Measurements from ENCODE around the gene MPRIP. TPM values are rescaled to one million over a fixed set of nuclear protein-coding genes. Genes with fewer than 3 reads are reported as not detected.

MPRIP gene
- total and polyA plus RNA-seq, 4 donors = 87.7 to 186 (median 162) TPM

DNA sequence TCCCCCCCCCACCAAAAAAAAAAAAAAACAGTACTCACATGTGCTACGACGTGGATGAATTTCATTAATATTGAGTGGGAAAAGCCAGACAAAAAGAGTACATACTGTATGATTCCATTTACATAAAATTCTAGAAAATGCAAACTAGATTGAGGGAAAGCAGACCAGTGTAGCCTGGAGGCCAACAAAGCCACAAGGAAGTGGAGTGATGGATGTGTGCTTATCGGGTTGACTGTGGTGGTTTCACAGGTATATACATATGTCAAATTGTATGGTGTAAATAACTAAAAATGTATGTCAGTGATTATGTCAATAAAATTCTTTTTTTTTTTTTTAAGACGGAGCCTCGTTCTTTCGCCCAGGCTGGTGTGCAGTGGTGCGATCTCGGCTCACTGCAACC lies 165.7 kb downstream of the MPRIP start:
- no peak overlapping the region for H3K27ac ChIP-seq (ENCODE audit: low read depth, low read length)
- H3K4me3 ChIP-seq (ENCODE audit: low read depth, low read length) = no peak overlapping the region
- no peaks in the 10 kb centered on the region for H3K27me3 ChIP-seq (ENCODE audit: control insufficient read depth, insufficient read depth, low read length)
- WGBS (ENCODE audit: insufficient coverage) = 100% methylated on average over 5 of the region's 8 CpGs
- no peaks in the 10 kb centered on the region for H3K9me3 ChIP-seq (ENCODE audit: control insufficient read depth, insufficient read depth, low read length)
- peaks cover 30% of the 10 kb centered on the region for H3K36me3 ChIP-seq (ENCODE audit: control insufficient read depth, insufficient read depth, low read length)
- H3K4me1 ChIP-seq (ENCODE audit: control insufficient read depth, insufficient read depth, low read length) = peaks cover 28% of the 10 kb centered on the region
- DNase-seq (ENCODE audit: low read depth in 4 of 6, low spot score in 6 of 6) = no peak

DNA sequence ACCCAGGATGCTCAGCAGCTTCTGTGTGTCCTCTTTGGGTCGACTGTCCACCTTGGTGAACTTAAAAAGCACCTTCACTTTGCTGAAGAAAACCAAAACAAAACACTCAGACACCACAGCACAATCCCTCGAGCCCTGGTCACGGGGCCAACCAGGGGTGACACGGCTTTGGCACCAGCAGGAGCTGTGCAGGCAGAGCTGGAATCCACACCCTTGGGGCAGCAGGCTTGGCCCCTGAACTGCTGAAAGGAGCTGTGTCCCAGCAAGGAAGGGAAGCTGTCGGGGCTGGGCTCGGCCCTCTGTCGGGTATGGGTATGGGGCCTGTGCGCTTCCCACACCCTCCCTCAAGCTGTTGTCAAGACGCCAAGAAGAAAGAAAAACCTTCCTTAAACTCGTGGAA lies 171.5 kb downstream of the MPRIP start:
- H3K9me3 ChIP-seq (ENCODE audit: control insufficient read depth, insufficient read depth, low read length) = no peaks in the 10 kb centered on the region
- no peak overlapping the region for H3K4me3 ChIP-seq (ENCODE audit: low read depth, low read length)
- H3K27me3 ChIP-seq (ENCODE audit: control insufficient read depth, insufficient read depth, low read length) = no peaks in the 10 kb centered on the region
- H3K4me1 ChIP-seq (ENCODE audit: control insufficient read depth, insufficient read depth, low read length) = no peaks in the 10 kb centered on the region
- DNase-seq (ENCODE audit: low read depth in 4 of 6, low spot score in 6 of 6) = no peak
- WGBS (ENCODE audit: insufficient coverage) = 94% methylated on average over 4 of the region's 10 CpGs
- peaks cover 79% of the 10 kb centered on the region for H3K36me3 ChIP-seq (ENCODE audit: control insufficient read depth, insufficient read depth, low read length)
- H3K27ac ChIP-seq (ENCODE audit: low read depth, low read length) = no peak overlapping the region

DNA sequence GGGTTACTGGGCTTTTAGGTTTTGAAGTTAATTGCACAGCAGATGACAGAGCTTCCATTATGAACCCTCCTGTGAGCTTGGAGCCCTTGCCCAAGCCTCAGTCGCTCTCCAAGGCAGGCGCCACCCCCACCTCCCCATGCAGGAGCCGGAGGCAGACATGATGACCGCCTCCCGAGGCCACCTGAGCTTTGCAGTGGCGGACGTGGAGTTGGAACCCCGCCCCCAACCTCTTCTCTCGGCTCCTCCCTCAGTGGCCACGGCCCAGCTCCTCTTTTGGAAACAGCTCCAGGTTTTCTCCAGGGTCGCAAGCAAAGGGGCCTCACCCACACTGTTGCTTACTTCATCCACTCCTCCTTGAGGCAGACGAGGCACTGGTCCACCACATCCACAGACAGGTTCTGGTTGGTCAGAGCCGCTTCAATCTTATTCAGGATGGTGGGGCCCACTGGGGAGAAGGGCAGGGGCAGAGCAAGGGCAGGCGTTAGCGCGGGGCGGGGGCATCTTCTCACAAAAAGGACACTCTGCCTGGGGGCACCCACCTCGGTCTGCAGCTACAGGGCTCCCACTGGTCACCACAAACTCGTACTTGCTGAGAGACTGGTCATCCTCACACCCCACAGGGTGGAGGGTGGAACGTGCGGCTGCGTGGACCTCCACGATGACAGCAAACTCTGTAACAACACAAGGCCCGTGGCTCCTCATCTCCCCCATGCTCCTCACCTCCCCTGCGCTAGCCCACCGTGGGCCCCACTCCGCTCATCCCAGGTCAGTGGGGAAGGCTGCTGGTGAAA lies 172.6 kb downstream of the MPRIP start:
- 85% methylated on average over 16 of the region's 27 CpGs for WGBS (ENCODE audit: insufficient coverage)
- Histone ChIP-seq H3K9me3 (ENCODE audit: control insufficient read depth, insufficient read depth, low read length) (no peaks in the 10 kb centered on the region), H3K27ac (ENCODE audit: low read depth, low read length) (no peak overlapping the region), H3K4me3 (ENCODE audit: low read depth, low read length) (no peak overlapping the region), H3K36me3 (ENCODE audit: control insufficient read depth, insufficient read depth, low read length) (peaks cover 90% of the 10 kb centered on the region), H3K4me1 (ENCODE audit: control insufficient read depth, insufficient read depth, low read length) (no peaks in the 10 kb centered on the region), H3K27me3 (ENCODE audit: control insufficient read depth, insufficient read depth, low read length) (no peaks in the 10 kb centered on the region)
- DNase-seq (ENCODE audit: low read depth in 4 of 6, low spot score in 6 of 6) = no peak

DNA sequence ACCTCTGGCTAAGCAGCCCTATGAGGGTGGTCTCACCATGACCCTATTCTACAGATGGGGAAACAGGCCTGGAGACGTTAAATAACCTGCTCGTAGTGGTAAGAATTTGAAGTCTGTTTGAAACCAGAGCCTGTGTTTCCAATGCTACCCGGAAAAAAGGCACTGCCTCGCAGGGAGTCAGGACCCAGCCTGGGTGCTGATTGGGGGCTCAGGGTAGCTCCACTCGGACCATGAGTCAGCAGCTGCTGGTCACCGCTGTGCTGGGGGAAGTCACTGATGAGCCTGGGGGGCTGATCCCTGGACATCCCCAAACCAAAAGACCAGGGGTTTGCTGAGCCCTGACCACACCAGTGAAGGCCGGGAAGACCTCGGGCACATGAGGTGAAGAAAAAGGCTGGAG lies 173.3 kb downstream of the MPRIP start:
- no peak overlapping the region for H3K4me3 ChIP-seq (ENCODE audit: low read depth, low read length)
- H3K4me1 ChIP-seq (ENCODE audit: control insufficient read depth, insufficient read depth, low read length) = no peaks in the 10 kb centered on the region
- H3K36me3 ChIP-seq (ENCODE audit: control insufficient read depth, insufficient read depth, low read length) = peaks cover 95% of the 10 kb centered on the region
- no peaks in the 10 kb centered on the region for H3K9me3 ChIP-seq (ENCODE audit: control insufficient read depth, insufficient read depth, low read length)
- no peaks in the 10 kb centered on the region for H3K27me3 ChIP-seq (ENCODE audit: control insufficient read depth, insufficient read depth, low read length)
- 97% methylated on average over 6 of the region's 8 CpGs for WGBS (ENCODE audit: insufficient coverage)
- no peak overlapping the region for H3K27ac ChIP-seq (ENCODE audit: low read depth, low read length)
- no peak for DNase-seq (ENCODE audit: low read depth in 4 of 6, low spot score in 6 of 6)

DNA sequence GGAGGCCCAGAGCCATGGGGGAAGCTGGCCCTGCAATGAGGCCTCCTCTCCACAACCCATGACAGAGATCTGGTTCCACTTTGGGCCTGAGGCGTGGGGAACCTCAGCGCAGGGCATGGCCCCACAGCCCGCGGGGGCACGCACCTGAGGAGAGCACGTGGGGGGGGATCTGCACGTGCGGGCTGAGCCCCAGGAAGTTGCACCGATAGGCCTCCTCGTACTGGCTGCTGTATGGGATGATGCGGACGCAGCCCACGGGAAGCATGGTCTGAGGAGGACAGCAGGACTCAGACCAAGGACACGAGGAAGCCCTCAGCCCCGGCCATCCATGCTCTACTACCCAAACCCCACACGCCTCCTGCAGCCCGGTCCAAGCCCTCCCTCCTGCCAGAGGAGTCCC lies 174.0 kb downstream of the MPRIP start:
- Histone ChIP-seq H3K36me3 (ENCODE audit: control insufficient read depth, insufficient read depth, low read length) (peaks cover 95% of the 10 kb centered on the region), H3K27me3 (ENCODE audit: control insufficient read depth, insufficient read depth, low read length) (no peaks in the 10 kb centered on the region), H3K9me3 (ENCODE audit: control insufficient read depth, insufficient read depth, low read length) (no peaks in the 10 kb centered on the region), H3K4me3 (ENCODE audit: low read depth, low read length) (no peak overlapping the region), H3K4me1 (ENCODE audit: control insufficient read depth, insufficient read depth, low read length) (no peaks in the 10 kb centered on the region), H3K27ac (ENCODE audit: low read depth, low read length) (no peak overlapping the region)
- WGBS (ENCODE audit: insufficient coverage) = 96% methylated on average over 13 of the region's 17 CpGs
- no peak for DNase-seq (ENCODE audit: low read depth in 4 of 6, low spot score in 6 of 6)

DNA sequence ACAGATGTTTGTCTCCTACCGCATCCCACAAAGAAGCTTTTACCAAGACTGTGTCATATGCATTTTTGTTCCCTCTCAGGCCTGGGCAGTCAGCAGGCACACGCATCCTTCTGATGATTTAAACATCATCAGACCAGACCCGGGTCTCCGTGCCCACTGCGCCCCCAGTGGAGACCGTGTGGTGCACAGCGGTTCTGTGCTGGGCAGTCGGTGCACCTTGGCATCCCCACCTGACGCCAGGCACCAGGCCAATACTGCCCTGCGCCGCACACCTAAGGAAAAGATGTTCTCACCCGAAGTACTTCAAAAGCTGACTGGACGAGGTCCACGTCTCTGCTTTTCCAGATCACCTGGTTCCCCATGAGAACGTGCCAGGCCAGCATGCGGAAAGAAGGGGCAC lies 174.5 kb downstream of the MPRIP start:
- no peaks in the 10 kb centered on the region for H3K27me3 ChIP-seq (ENCODE audit: control insufficient read depth, insufficient read depth, low read length)
- no peak overlapping the region for H3K4me3 ChIP-seq (ENCODE audit: low read depth, low read length)
- 89% methylated on average over 16 of the region's 16 CpGs for WGBS (ENCODE audit: insufficient coverage)
- H3K4me1 ChIP-seq (ENCODE audit: control insufficient read depth, insufficient read depth, low read length) = no peaks in the 10 kb centered on the region
- no peak overlapping the region for H3K27ac ChIP-seq (ENCODE audit: low read depth, low read length)
- H3K36me3 ChIP-seq (ENCODE audit: control insufficient read depth, insufficient read depth, low read length) = peaks cover 97% of the 10 kb centered on the region
- no peaks in the 10 kb centered on the region for H3K9me3 ChIP-seq (ENCODE audit: control insufficient read depth, insufficient read depth, low read length)
- DNase-seq (ENCODE audit: low read depth in 4 of 6, low spot score in 6 of 6) = no peak

DNA sequence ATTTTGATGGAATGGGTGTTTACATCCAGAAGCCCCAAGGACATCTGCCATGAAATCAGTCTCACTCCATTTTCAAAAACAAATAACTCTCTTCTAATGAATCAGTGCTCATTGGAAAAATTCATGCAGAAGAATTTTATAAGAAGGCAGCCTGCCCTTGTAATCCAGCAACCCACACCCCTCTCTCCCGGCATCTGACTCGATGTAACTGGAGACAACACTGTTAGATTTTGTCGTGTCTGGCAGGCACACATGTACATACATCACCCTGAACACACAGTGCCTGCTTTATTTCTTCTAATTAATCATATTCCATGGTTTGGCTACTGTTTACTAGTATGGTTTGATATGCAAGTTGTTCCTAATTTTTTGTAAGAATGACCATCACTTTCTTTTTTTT lies 175.7 kb downstream of the MPRIP start:
- H3K36me3 ChIP-seq (ENCODE audit: control insufficient read depth, insufficient read depth, low read length) = peaks cover 98% of the 10 kb centered on the region
- no peak overlapping the region for H3K27ac ChIP-seq (ENCODE audit: low read depth, low read length)
- no peaks in the 10 kb centered on the region for H3K27me3 ChIP-seq (ENCODE audit: control insufficient read depth, insufficient read depth, low read length)
- no peak for DNase-seq (ENCODE audit: low read depth in 4 of 6, low spot score in 6 of 6)
- 100% methylated on average over 3 of the region's 3 CpGs for WGBS (ENCODE audit: insufficient coverage)
- no peaks in the 10 kb centered on the region for H3K9me3 ChIP-seq (ENCODE audit: control insufficient read depth, insufficient read depth, low read length)
- no peaks in the 10 kb centered on the region for H3K4me1 ChIP-seq (ENCODE audit: control insufficient read depth, insufficient read depth, low read length)
- H3K4me3 ChIP-seq (ENCODE audit: low read depth, low read length) = no peak overlapping the region

DNA sequence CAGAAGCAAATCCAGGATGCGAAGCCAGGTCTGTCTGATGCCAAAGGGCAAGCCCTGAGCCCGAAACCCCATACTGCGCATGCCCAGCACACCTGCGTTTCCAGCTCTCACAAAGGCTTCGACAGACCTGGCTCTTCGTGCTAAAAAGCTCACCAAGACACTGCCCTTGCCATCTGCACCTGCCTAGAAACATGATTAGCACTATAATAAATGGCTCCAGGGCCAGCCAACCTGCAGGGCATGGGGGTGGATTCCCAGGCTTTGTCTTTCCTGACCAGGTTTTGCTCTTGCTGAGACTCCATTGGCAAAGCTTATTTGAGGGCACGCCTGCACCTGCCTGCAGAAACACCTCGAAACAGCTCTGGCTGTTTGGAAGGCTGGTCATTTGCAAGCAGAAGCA lies 178.3 kb downstream of the MPRIP start:
- WGBS (ENCODE audit: insufficient coverage) = 91% methylated on average over 8 of the region's 8 CpGs
- H3K27ac ChIP-seq (ENCODE audit: low read depth, low read length) = no peak overlapping the region
- no peaks in the 10 kb centered on the region for H3K9me3 ChIP-seq (ENCODE audit: control insufficient read depth, insufficient read depth, low read length)
- no peaks in the 10 kb centered on the region for H3K27me3 ChIP-seq (ENCODE audit: control insufficient read depth, insufficient read depth, low read length)
- H3K4me1 ChIP-seq (ENCODE audit: control insufficient read depth, insufficient read depth, low read length) = no peaks in the 10 kb centered on the region
- H3K36me3 ChIP-seq (ENCODE audit: control insufficient read depth, insufficient read depth, low read length) = peaks cover 98% of the 10 kb centered on the region
- no peak for DNase-seq (ENCODE audit: low read depth in 4 of 6, low spot score in 6 of 6)
- H3K4me3 ChIP-seq (ENCODE audit: low read depth, low read length) = no peak overlapping the region

DNA sequence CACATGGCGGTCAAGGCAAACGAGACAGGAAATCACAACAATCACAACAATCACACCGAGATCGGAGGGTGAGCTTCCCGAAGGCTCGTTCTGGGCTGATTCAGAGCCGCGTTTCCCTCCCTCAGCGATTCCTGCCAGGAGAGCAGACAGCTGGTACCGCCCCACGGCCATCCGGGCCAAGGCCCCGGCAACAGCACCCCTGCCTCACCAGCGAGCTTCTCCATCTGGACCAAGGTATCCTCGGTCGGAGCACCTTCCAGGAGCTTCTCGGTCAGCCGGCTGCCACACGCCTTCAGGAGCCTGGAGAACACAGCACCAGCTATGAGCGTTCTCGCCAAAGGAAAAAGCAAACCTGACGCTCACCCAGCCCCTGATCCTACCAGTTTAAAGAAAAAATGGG lies 179.1 kb downstream of the MPRIP start:
- H3K4me3 ChIP-seq (ENCODE audit: low read depth, low read length) = no peak overlapping the region
- H3K27me3 ChIP-seq (ENCODE audit: control insufficient read depth, insufficient read depth, low read length) = no peaks in the 10 kb centered on the region
- DNase-seq (ENCODE audit: low read depth in 4 of 6, low spot score in 6 of 6) = no peak
- H3K4me1 ChIP-seq (ENCODE audit: control insufficient read depth, insufficient read depth, low read length) = no peaks in the 10 kb centered on the region
- peaks cover 98% of the 10 kb centered on the region for H3K36me3 ChIP-seq (ENCODE audit: control insufficient read depth, insufficient read depth, low read length)
- H3K27ac ChIP-seq (ENCODE audit: low read depth, low read length) = no peak overlapping the region
- 80% methylated on average over 19 of the region's 22 CpGs for WGBS (ENCODE audit: insufficient coverage)
- H3K9me3 ChIP-seq (ENCODE audit: control insufficient read depth, insufficient read depth, low read length) = no peaks in the 10 kb centered on the region

DNA sequence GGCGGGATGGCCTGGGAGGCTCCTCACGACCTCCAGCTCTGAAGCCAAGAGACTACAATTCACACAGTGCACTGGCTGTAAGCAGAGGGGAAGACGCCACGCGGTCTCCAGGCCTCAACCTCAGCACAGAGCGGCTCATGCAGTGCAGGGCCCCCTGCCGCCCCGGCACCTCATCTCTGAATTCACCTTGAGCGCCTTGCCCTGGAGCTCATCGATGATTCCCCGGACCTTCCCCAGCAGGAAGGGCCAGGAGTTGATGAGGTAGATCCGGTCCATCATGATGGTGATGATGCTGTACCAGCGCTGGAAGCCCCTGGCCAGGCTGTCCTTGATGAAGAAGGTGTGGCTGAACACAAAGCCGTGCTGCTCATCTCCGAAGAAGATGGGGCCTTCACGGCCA lies 181.5 kb downstream of the MPRIP start:
- peaks cover 98% of the 10 kb centered on the region for H3K36me3 ChIP-seq (ENCODE audit: control insufficient read depth, insufficient read depth, low read length)
- H3K27me3 ChIP-seq (ENCODE audit: control insufficient read depth, insufficient read depth, low read length) = no peaks in the 10 kb centered on the region
- no peak overlapping the region for H3K27ac ChIP-seq (ENCODE audit: low read depth, low read length)
- 97% methylated on average over 16 of the region's 16 CpGs for WGBS (ENCODE audit: insufficient coverage)
- H3K4me3 ChIP-seq (ENCODE audit: low read depth, low read length) = no peak overlapping the region
- no peak for DNase-seq (ENCODE audit: low read depth in 4 of 6, low spot score in 6 of 6)
- H3K9me3 ChIP-seq (ENCODE audit: control insufficient read depth, insufficient read depth, low read length) = no peaks in the 10 kb centered on the region
- peaks cover 3% of the 10 kb centered on the region for H3K4me1 ChIP-seq (ENCODE audit: control insufficient read depth, insufficient read depth, low read length)
